ENCODE data around the gene BCL2L15.

BCL2L15 gene

DNA sequence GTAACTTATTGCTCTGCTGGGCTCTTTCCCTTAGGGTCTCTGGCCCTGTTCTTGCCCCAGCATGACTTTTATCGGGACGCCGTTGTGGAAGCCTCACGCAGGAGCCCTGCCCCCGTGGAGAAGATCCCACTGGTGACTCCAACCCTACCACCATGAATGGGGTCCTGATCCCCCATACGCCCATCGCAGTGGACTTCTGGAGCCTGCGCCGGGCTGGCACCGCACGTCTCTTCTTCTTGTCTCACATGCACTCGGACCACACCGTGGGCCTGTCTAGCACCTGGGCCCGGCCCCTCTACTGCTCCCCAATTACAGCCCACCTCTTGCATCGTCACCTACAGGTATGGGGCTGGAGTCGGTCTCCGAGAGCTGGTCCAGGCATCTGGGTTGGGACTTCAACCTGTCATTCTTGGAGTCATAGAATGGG, 18.1 kb upstream of the BCL2L15 start:
- peak; percentile 9 to 33 for DNase-seq

DNA sequence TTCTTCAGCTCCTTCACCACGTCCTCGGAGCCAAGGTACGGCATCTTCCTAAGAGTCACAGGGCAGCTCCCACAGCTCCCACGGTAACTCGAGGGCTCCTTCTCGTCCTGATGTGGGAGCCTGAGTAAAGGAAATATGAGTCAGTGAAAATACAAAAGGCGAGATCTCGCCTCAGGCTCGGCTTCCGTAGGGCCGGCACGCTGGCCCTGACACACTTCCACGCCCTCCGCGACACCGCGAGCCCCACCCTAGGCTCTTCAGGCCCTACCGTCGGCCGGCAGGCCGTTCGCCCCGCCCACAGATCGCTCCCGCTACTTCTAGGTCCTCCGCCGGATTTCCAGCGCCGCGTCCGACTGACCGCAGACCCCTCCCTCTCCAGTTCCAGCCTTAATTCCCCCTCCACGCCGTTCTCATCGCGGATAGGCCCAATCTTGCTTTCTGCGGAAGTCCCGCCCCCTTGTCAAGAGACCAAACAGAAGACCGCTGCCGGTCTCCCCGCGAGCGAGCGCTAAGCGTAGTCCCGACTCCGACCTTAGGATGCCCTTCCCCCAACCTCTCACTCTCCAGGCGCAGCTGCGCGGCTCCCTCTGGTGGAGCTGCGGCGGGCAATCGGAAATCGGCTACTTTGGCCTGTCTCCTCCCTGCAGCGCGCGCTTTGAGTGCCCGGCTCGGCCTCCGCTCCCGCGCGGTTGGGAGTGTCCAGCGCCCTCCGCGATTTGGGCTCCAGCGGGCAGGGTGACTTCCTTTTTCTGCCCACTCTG, 17.5 kb upstream of the BCL2L15 start, which contains the start of the genes AP4B1 and DCLRE1B:
Gene AP4B1, minus strand, starts transcription at position 126 of the 761 bp plus-strand sequence. Its CDS starts 82 bp downstream, at position 44.
Gene DCLRE1B, plus strand, starts transcription at position 653 of the 761 bp plus-strand sequence. CDS start 261 bp downstream, outside the sequence.
- peak; percentile 98 to 99 for DNase-seq

DNA sequence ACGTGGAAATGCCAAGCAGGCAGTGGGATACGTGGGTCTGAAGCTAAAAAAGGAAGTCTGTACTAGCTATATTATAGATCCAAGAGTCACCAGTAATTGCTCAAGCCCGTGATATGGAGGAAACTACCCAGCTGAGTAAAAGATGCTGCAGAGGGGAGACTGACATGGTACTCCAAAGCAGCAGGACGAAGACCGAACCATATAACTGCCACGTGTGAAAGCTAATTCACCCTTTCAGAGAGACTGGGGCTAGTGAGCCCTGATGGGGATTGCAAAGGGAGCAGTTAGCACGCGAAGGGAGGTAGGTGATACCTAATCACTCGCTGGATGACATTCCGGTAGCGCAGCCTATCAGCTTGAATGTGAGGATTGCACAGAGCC, 16.9 kb upstream of the BCL2L15 start:
- DNase-seq = no peak

DNA sequence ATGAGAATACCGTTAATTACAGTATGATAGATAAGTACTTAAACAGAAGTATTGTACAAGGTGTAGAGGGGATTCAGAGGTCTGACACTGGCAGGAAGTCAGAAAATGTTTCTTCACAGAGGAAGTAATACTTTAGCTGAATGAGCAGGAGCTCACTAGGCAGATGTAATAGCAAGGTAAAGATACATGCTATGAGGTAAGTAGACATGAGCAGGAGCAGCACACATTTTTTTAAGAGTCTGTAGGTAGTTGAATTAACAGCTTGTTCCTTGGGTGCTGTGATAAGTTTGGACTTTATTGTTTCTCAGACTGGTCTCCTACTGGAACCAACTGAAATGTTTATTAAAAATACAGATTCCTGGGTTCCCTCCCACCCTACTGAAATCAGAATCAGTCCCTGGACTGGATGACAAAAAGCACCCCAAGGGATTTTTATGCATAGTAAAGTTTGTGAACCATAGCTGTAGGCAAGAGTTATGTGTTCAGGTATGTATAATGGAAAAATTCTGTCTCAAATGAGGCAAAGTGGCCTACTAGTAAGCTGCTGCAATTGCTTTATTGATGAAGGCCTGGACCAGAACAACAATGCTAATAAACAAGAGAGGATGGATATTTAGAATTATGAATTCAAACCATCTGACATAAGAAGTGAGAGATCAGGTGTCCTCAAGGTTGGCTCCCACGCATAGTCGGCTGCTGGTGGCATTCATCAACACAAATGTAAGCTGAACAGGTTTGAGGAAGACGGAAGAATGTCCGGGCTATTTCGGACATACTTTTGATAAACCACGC, 16.3 kb upstream of the BCL2L15 start:
- no peak for DNase-seq

DNA sequence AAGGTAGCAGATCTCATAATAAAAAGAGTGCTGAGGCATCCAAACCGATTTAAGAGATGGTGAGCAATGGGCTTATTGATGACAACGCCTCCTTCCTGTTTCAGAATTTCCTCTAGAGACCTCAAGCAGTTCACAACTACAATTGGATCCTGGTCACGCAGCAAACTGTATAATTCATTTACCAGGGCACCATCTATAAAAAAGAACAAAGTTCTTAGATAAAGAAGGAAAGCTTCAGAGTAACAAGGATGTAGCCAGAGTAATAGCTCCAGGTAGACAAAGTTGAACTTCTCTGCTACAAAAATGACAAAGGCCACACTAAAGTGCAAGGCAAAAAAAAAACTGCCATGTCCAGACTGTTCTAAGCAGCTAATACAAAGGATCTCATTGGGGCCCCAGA, 13.8 kb upstream of the BCL2L15 start:
- no peak for DNase-seq

DNA sequence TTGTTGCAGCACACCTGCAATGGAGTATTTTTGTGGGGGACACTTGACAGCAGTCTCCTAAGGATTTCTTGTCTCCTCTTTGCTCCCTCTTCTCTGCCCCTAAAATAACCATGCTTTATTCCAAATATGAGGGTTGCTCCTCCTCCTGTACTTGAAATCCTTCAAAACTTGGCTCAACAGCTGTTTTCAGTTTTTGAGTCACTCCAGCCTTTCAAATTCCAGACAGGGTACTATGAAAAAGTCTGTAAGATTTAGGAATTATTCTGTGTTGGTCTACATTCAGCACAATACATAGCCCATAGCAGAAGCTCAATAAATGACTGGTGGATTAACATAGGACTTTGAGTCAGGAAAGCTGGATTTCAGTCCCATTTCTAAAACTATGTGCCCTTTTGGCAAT, 11.7 kb upstream of the BCL2L15 start:
- no peak for DNase-seq

DNA sequence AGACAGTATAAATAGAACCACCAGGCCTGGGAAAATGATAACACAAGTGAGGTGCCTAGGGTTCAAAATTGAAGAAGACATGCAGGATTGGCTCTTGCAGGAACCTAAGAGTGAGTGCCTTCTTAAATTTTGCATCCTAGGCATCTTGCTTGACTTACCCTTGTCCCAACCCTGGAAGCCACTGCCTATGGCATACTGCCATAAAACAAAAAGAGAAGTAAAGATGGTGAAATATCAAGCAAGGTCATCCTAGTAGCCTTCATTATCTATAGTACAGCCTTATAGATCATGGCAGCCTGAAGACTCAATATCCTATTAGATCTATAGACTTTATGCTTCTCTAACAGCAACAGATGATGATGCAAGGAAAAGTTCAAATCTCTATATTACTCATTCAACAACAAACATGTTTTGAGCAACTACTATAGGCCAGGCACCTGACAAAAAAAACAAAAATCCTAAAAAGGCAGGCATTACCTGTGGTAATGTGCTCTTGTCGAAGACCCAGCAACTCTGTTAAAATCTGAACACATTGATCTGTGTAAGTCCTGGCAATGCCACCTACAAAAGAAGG, 10.9 kb upstream of the BCL2L15 start:
- no peak for DNase-seq

DNA sequence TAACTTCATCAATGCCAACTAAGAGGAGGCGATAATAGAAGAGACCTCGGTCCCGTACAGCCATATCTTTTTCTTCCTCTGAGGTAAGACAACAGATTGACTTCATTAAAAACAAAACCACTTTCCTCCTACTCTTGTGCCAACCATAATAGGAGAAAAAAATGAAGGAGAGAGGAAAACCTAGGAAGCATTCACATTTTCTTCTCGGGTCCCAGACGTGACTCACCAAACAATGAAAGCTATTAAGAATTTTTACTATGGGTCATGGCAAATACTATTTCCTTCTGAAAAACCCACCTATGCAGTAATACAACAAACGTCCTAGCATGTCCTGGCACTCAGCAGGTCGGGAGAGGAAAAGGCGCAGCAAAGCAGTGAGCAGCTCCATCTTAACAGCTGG, 8.6 kb upstream of the BCL2L15 start:
- DNase-seq = no peak

DNA sequence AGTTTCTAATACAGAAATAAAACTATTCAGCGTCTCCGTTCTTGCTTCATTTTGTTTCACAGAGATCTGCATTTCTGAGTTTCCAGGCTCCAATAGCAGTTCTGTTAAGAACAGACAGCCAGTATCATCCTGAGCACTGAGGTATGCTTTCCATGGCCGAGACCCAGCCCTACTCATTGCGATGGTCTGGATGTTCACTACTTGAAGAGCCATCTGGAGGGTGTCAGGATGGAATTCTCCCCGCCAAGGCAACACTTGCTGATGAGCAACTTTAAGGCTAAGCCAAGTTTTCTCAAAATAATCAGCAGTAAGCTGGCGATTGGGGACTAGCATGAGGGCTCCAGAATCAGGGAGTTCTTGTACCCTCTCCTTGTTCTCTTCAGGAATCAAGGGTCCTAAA, 7.7 kb upstream of the BCL2L15 start:
- DNase-seq = no peak

DNA sequence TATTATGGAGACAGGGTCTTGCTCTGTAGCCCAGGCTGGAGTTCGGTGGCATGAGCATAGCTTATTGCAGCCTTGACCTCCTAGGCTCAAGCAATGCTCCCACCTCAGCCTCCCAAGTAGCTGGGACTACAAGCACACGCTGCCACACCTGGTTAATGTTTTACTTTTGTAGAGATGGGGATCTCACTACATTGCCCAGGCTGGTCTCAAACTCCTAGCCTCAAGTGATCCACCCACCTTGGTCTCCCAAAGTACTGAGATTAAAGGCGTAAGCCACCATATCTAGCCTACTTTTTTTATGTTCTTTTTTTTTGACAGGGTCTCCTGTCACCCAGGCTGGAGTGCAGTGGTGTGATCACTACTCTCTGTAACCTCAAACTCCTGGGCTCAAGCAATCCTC, 5.9 kb upstream of the BCL2L15 start:
- DNase-seq = no peak

DNA sequence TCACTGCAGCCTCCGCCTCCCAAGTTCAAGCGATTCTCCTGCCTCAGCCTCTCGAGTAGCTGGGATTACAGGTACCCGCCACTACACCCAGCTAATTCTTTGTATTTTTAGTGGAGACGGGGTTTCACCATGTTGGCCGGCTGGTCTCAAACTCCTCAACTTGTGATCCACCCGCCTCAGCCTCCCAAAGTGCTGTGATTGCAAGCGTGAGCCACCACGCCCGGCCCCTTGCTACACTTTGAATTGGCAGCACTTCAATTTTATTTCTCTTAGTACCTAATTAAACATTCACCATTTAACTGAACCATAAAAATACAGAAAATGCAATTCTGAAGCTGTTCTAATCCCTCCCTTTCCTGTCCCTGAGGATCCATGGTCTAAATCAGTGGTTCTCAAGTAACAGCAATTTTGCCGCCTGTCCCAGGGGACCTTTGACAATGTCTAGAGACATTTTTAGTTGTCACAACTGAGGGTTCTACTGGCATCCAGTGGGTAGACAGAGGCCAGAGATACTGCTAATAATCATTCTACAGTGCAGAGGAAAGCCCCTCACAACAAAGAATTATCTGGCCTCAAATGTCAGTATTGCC, 4.3 kb upstream of the BCL2L15 start:
- no peak for DNase-seq

DNA sequence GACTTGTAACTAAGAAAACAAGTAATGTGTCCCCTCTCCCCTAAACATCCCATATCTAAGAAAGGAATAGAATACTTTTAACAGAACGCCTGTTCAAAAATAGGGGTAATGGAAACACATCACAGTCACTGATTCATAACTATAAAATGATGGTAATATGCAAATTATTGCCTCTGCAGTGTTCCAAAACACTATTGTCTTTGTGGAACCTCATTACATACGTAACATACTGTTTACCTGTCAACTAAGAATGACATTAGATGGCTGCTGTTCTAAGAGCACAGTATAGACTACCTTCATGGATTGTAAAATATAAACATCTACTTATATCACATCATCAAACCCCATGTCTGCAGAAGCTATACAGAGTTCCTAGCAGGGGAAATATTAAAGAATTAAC, 3.4 kb upstream of the BCL2L15 start:
- no peak for DNase-seq

DNA sequence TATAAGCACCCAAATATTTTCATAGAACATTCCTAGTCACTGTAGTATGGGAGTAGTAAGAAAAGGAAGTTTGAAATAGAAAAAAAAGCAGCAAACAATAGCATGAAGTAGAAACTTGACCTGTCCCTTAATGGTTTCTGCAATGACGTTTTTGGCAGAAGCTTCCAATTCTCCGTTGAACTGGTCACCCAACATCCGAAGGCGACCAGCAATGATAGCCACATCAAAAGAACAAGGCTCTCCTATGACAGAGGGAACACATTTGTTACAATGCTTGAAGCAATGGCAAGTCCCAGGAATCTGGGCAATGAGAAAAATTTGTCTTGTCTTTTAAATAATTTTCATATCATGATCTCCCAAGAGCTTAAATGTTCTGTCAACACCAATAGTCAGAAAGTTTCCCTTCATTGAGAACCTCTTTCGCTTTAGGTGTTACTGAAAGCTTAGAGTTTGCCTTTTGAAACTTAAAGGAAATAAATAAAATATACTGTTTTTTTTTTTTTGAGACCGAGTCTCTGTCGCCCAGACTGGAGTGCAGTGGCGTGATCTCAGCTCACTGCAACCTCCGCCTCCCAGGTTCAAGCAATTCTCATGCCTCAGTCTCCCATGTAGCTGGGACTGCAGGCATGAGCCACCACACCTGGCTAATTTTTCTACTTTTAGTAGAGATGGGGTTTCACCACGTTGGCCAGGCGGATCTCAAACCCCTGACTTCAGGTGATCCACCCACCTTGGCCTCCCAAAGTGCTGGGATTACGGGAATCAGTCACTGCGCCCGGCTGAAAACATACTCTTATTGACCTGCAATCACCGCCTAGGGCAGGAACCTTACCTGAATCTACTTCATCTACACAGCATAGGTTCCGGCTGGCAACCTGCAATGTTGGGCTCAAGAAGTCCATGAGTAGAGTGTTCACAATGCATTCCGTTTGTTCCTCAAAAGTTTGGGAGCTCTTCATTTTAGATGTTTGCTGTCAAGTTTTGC, 672 bp downstream of the BCL2L15 start:
- no peak for DNase-seq

DNA sequence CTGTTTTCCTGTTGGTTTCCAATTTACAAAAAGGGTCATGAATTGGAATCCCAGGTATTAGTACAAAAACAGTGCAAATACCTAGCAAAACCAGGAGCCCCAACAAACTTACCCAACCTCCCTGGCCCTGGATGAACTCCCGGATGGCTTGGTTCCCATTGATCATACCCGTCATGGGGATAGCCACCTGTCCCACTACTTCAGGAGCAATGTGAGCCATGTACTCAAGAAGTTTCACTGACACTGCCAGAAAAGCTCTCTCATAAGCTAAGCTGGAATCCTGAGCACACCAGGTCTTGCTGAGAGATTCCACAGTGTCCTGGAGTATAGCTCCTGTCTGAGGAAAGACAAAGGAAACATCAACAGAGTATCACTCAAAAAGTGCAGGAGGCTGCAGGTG, 5.7 kb downstream of the BCL2L15 start:
- DNase-seq = no peak

DNA sequence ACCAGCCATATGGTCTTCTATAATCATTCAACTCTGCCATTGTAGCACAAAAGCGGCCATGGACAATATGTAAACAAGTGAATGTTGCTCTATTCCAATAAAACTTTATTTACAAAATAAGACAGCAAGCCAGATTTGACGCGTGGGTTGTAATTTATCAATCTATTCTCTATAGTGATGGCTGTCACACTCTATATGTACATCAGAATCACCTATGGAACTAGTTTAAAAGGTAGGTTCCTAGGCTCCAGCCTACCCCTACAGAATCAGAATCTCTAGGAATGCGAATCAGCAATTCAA, 7.7 kb downstream of the BCL2L15 start:
- DNase-seq = no peak

DNA sequence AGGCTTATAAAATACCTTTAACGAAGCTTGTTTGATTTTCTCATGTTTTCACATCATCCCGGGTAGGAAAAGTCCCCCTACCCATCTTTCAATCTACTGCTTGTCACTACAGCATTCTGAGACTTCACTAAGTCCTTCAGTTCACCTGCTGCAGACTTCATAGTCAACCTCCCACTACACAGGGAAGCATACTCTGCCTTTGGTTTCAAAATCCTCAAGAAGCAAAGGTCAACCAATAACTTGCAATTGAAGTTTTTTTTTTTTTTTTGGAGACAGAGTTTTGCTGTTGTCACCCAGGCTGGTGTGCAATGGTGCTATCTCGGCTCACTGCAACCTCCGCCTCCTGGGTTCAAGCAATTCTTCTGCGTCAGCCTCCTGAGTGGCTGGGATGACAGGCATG, 11.2 kb downstream of the BCL2L15 start:
- no peak for DNase-seq

DNA sequence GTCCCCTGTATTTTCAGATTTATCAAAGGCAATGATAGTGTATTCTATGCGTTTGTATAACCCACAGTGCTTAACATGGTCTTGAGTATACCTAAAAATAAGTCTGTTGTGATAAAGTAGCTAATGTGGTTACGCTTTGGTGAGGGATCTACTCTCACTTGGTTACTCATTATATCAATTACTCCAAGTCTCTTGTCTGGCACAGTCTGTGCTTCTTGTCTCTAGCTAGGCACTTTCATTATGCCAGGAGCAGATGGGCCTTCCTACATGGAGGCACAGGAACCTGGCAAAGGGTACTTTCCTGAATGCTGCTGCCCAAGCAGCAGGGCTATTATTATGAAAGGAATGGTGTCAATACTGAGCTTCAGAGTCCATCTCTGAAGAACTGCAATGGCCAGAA, 11.7 kb downstream of the BCL2L15 start:
- no peak for DNase-seq

DNA sequence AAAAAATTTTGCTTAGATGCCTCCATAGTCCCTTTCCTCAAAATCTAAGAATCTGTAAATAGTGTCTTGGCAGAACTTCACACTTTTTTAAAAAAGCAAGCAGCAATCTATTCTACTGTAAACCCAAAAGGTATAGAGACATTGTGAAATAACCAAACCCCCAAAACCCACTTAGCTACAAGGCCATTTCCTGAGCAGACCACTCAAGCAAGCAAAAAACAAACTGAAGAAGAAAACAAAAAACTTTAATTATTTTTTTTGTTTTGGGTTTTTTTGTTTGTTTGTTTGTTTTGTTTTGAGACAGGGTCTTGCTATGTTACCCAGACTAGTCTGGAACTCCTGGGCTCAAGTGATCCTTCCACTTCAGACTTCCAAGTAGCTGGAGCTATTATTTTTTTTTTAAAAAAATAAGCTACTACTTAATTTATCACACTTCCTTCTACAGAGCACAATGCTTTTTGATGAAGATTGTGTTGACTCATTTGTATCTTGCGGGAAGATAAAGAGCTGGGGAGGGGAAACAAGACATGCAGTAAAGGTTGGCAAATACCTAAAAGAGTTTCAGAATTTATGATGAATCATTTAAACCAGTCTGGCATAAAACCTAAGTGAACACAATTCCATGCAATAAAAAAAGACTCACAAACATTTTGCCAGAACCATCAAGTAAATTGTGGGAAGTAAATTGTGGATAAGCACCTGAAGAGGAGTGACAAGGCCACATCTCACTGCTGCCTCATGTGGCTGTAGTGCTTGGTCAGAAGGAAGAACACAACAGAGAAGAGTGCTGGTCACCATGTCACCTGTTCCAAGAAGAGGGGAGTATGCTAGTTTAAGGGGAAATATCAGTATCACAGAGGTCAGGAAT, 13.1 kb downstream of the BCL2L15 start:
- DNase-seq = no peak

DNA sequence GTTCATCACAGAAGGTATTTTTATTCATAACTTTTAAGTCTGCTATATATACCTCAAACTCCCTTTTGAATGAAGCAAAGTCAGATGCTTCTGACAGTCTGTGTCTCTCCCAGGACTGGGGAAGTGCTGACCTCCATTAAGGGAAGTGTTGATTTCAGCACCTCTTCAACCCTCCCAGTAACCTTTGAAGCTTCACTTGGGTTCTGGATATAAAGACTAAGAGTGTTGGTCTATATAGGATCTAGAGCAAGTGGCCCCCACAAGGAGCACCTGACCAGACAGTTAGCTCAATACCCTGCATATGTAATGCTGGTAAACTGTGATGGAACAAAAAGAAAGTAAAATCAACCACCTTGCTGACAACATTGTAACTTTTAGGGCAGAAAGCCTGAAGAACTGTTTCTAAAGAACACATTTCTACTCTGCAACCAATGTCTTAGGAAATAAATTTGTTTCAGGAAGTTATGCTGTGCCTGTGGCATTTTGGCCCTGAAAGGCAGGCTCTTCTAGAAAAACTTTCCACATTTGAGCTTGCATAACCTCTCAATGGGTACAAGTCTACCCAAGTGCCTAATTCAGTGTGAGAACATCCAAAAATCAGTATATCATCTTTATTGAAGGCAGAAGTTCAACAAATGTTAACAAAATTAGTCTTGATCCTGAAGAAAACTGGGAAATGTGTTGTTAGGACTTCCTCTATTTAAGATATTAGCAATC, 15.0 kb downstream of the BCL2L15 start:
- no peak for DNase-seq

DNA sequence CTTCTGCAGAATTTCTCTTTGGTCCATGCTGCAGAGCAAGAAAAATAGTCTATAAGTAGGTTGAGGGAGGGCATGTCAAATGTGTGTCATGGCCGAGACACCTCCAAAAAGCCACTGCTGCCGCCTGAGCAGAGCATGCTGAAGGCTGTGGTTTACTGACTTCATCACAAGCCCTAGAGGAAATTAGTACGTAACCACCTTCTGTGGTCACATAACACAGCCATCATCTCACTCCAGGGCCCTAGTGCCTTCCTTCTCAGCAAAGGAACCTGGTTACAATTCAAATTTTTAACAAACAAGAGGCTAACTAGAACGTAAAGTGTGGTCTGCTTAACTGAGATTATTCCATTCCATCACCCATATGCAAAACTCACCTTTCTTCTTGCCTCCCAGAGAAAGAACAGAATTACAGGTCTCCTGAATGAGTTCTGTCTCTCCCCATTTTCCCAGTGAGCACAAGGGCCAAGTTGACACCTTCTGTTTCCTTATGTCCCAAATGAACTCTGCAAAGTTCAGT, 15.7 kb downstream of the BCL2L15 start, which contains the start of gene PTPN22:
Gene PTPN22, minus strand, starts transcription at position 116 of the 517 bp plus-strand sequence.
- no peak for DNase-seq
